ENCODE results near the gene ADGRA1. TPM values are rescaled to one million over a fixed set of nuclear protein-coding genes. Genes with fewer than 3 reads are reported as not detected.

ADGRA1 gene
- total RNA-seq, 4 donors from 2014 or later, result not detected

GRCh38 chr10:133072196-133072595 is 15.5 kb upstream of the ADGRA1 start:
- Histone ChIP-seq H3K9me3 (no peaks in the 10 kb centered on the region), H3K36me3 (no peaks in the 10 kb centered on the region), H3K4me3 (no peak overlapping the region), H3K4me1 (no peaks in the 10 kb centered on the region), H3K27me3 (no peaks in the 10 kb centered on the region), H3K27ac (no peak overlapping the region)
- no peak for DNase-seq
- TF ChIP-seq CTCF (IDR thresholded peaks at IDR 0.05) (no peak), POLR2A (IDR thresholded peaks at IDR 0.05) (no peak)

GRCh38 chr10:133072720-133073390 is 14.9 kb upstream of the ADGRA1 start:
- TF ChIP-seq POLR2A (IDR thresholded peaks at IDR 0.05), result no peak
- TF ChIP-seq CTCF (IDR thresholded peaks at IDR 0.05), result no peak
- Histone ChIP-seq H3K36me3 (no peaks in the 10 kb centered on the region), H3K4me1 (no peaks in the 10 kb centered on the region), H3K27ac (no peak overlapping the region), H3K27me3 (no peaks in the 10 kb centered on the region), H3K4me3 (no peak overlapping the region), H3K9me3 (no peaks in the 10 kb centered on the region)
- no peak for DNase-seq

GRCh38 chr10:133075346-133076137 is 12.2 kb upstream of the ADGRA1 start:
- Histone ChIP-seq H3K9me3 (no peaks in the 10 kb centered on the region), H3K4me1 (no peaks in the 10 kb centered on the region), H3K36me3 (no peaks in the 10 kb centered on the region), H3K27ac (no peak overlapping the region), H3K27me3 (no peaks in the 10 kb centered on the region), H3K4me3 (no peak overlapping the region)
- TF ChIP-seq CTCF (IDR thresholded peaks at IDR 0.05) (no peak), POLR2A (IDR thresholded peaks at IDR 0.05) (no peak)
- no peak for DNase-seq

- Histone ChIP-seq H3K27ac (no peak overlapping the region), H3K4me1 (no peaks in the 10 kb centered on the region), H3K4me3 (no peak overlapping the region), H3K36me3 (no peaks in the 10 kb centered on the region), H3K9me3 (no peaks in the 10 kb centered on the region), H3K27me3 (no peaks in the 10 kb centered on the region)
- TF ChIP-seq CTCF (IDR thresholded peaks at IDR 0.05), result no peak
- no peak for TF ChIP-seq POLR2A (IDR thresholded peaks at IDR 0.05)
- DNase-seq, result no peak
Observed at GRCh38 chr10:133076274-133077038, 11.3 kb upstream of the ADGRA1 start.

- Histone ChIP-seq H3K4me3 (no peak overlapping the region), H3K4me1 (no peaks in the 10 kb centered on the region), H3K27ac (no peak overlapping the region), H3K9me3 (no peaks in the 10 kb centered on the region), H3K36me3 (no peaks in the 10 kb centered on the region), H3K27me3 (no peaks in the 10 kb centered on the region)
- no peak for DNase-seq
- TF ChIP-seq CTCF (IDR thresholded peaks at IDR 0.05) (no peak), POLR2A (IDR thresholded peaks at IDR 0.05) (no peak)
Observed at GRCh38 chr10:133079836-133080682, 7.7 kb upstream of the ADGRA1 start.
